Vagina (tissue), 2 donors: ENCODE measurements around the gene APOL3.

ENCODE experiments used
- POLR2A ChIP-seq, 2 donors: fragments of 450-650 bp; IDR thresholded peaks; one replicate each; pipeline ENCODE4 v1.6.1; 2017; ENCODE audit warnings: antibody characterized with exemption in 2 of 2, mild to moderate bottlenecking in 2 of 2, moderate library complexity in 2 of 2
- TF ChIP-seq, protein P1 (sequence below), 3 experiments: fragments of 450-650 bp in 2 of 3; fragments of 200-600 bp in 1 of 3; sonication (generic) in 1 of 3; IDR thresholded peaks; one replicate each; pipeline ENCODE4 v1.5.1; 2017 to 2019; ENCODE audit warnings: antibody characterized with exemption in 3 of 3, mild to moderate bottlenecking in 2 of 3, moderate library complexity in 2 of 3

- no peak for TF ChIP-seq POLR2A (IDR thresholded peaks at IDR 0.05)
- TF ChIP-seq, protein P1, sequence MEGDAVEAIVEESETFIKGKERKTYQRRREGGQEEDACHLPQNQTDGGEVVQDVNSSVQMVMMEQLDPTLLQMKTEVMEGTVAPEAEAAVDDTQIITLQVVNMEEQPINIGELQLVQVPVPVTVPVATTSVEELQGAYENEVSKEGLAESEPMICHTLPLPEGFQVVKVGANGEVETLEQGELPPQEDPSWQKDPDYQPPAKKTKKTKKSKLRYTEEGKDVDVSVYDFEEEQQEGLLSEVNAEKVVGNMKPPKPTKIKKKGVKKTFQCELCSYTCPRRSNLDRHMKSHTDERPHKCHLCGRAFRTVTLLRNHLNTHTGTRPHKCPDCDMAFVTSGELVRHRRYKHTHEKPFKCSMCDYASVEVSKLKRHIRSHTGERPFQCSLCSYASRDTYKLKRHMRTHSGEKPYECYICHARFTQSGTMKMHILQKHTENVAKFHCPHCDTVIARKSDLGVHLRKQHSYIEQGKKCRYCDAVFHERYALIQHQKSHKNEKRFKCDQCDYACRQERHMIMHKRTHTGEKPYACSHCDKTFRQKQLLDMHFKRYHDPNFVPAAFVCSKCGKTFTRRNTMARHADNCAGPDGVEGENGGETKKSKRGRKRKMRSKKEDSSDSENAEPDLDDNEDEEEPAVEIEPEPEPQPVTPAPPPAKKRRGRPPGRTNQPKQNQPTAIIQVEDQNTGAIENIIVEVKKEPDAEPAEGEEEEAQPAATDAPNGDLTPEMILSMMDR (IDR thresholded peaks at IDR 0.05): no peak
Measured at GRCh38 chr22:36193171-36193570, 32.6 kb upstream of the APOL3 start.
